Muscle layer of colon (tissue), 2 donors: ENCODE measurements around the gene NKX3-2.

Experiments used
- H3K27ac ChIP-seq: one replicate; pipeline ENCODE4 v1.7.0; 2013; ENCODE audit warnings: low read depth, mild to moderate bottlenecking, low read length, moderate library complexity
- H3K27me3 ChIP-seq, 2 donors: one replicate each; pipeline ENCODE4 v1.7.0; 2013; ENCODE audit warnings: low read length in 2 of 2, mild to moderate bottlenecking in 2 of 2; ENCODE audit not compliant: insufficient read depth in 2 of 2, control insufficient read depth in 1 of 2
- H3K36me3 ChIP-seq: one replicate; pipeline ENCODE4 v1.7.0; 2013; ENCODE audit warnings: mild to moderate bottlenecking, low read length; ENCODE audit not compliant: insufficient read depth
- H3K4me1 ChIP-seq: one replicate; pipeline ENCODE4 v1.7.0; 2013; ENCODE audit warnings: mild to moderate bottlenecking, low read length; ENCODE audit not compliant: insufficient read depth
- H3K4me3 ChIP-seq, 2 donors: one replicate each; pipeline ENCODE4 v1.7.0; 2013; ENCODE audit warnings: low read length in 2 of 2, low read depth in 1 of 2, mild to moderate bottlenecking in 1 of 2, moderate library complexity in 1 of 2
- H3K9ac ChIP-seq: one replicate; pipeline ENCODE4 v1.7.0; 2013; ENCODE audit warnings: low read length
- H3K9me3 ChIP-seq: one replicate; pipeline ENCODE4 v1.7.0; 2013; ENCODE audit warnings: mild to moderate bottlenecking, low read length
- donor health status: abdominal sarcoma.
- donor health status: Adenocarcinoma of cecum.

NKX3-2 gene

DNA sequence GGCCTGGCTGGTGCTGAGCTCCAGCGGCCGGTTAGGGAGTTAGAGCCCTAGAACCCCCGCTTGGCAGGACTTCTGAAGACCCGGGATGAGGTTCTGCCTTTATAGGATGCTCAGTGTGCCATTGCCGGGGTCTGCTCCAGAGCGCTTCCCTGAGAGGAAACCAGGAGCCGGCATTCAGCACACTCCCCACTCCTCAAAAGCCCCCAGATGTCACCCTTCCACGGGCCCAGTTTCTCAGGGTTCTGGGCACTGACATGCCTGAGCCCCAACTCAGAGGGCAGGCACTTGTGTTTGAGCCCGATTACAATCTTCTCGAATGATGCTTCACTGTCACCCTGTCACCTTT lies 6.5 kb downstream of the NKX3-2 start:
- Histone ChIP-seq H3K27me3 (peaks cover 0 to 10% of the 10 kb centered on the region in 2 donors), H3K36me3 (no peaks in the 10 kb centered on the region), H3K9me3 (no peaks in the 10 kb centered on the region), H3K27ac (peak overlapping the region; percentile 76), H3K9ac (no peak overlapping the region), H3K4me1 (peaks cover 15% of the 10 kb centered on the region), H3K4me3 (peak overlapping the region in 1 of 2 donors; percentile 92)

- Histone ChIP-seq H3K9ac (no peak overlapping the region), H3K4me1 (peaks cover 15% of the 10 kb centered on the region), H3K36me3 (no peaks in the 10 kb centered on the region), H3K27me3 (peaks cover 0 to 10% of the 10 kb centered on the region in 2 donors), H3K9me3 (no peaks in the 10 kb centered on the region), H3K4me3 (no peak overlapping the region), H3K27ac (peak overlapping the region; percentile 76)
Measured at GRCh38 chr4:13537011-13537831, 7.1 kb downstream of the NKX3-2 start.

- Histone ChIP-seq H3K27me3 (peaks cover 0 to 10% of the 10 kb centered on the region in 2 donors), H3K9ac (no peak overlapping the region), H3K9me3 (no peaks in the 10 kb centered on the region), H3K27ac (no peak overlapping the region), H3K4me1 (peaks cover 12% of the 10 kb centered on the region), H3K36me3 (no peaks in the 10 kb centered on the region), H3K4me3 (peak overlapping the region in 1 of 2 donors; percentile 42)
Measured at GRCh38 chr4:13536607-13537006, 7.7 kb downstream of the NKX3-2 start.

DNA sequence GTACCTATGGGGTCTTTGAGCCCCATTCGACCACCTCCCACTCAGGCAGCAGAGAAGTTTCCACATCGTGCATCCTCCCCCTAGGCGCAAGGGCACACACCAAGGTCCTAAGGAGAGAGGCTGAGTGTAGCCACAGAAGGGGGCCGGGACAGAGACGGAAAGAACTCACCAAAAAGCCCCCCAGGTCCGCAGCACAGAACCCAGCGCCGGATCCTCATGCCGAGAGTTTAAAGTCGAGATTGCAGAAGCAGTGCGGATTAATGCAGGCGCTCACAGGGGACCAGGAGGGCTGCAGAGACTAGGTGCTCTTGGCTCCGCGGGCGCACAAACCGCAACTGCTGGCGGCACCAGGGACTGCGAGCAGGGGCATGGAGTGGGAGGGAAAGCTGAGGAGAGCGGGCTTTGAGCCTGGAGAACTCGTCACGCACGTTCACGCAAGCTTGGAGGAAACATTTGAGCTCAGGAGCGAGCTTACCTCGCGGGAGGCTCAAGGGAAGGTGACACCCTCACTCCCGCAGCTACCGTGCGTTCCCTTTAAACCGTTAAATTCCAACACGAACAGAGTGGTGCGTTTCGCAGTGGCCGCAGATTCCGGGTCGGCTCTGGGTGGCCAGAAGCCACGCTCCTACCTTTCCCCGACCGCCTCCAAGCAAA lies 8.5 kb downstream of the NKX3-2 start:
- peak overlapping the region; percentile 63 for H3K27ac ChIP-seq
- H3K4me3 ChIP-seq, result peak overlapping the region; percentile 38 to 46
- H3K36me3 ChIP-seq, result no peaks in the 10 kb centered on the region
- no peak overlapping the region for H3K9ac ChIP-seq
- peaks cover 0 to 13% of the 10 kb centered on the region in 2 donors for H3K27me3 ChIP-seq
- H3K4me1 ChIP-seq, result peaks cover 5% of the 10 kb centered on the region
- no peaks in the 10 kb centered on the region for H3K9me3 ChIP-seq

- H3K9ac ChIP-seq, result no peak overlapping the region
- H3K27ac ChIP-seq, result no peak overlapping the region
- H3K4me3 ChIP-seq, result peak overlapping the region in 1 of 2 donors; percentile 38
- no peaks in the 10 kb centered on the region for H3K36me3 ChIP-seq
- no peaks in the 10 kb centered on the region for H3K9me3 ChIP-seq
- peaks cover 0 to 13% of the 10 kb centered on the region in 2 donors for H3K27me3 ChIP-seq
- no peaks in the 10 kb centered on the region for H3K4me1 ChIP-seq
Measured at GRCh38 chr4:13535118-13535517, 9.2 kb downstream of the NKX3-2 start.

DNA sequence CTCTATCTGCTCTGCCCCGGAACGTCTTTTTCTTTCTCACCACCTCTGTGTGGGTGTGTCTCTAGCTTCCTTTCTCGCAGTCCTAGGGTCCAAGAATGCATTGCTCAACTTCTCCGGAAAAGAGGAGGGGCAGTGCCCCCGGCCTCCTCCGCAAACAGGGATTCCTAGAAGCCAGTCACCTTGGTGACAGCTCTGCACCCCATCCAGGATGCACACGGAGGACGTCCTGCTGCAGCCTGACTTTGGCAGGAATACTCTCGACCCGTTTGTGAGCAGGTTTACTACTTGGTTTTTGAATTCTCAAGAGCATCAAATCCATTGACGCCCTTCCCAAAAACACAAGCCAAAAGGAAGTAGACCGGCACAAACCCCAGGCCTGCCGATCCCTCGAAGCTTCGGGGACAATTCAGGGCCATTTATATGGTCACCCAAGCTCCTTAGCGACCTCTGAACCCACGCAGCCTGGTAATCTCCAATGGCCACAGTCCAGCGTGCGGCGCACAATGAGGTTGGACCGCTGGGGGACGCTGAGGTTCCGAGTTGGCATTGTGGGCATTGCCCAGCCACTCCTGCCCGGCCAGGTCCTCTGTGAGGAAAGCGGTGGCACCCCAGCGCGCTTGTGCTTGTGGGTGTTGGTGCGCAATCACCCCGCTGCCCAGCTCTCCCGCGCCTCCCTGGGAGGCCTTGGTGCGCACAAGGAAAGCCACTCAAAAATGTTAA lies 9.8 kb downstream of the NKX3-2 start:
- H3K4me3 ChIP-seq, result no peak overlapping the region
- peak overlapping the region; percentile 52 for H3K27ac ChIP-seq
- H3K27me3 ChIP-seq, result peaks cover 0 to 9% of the 10 kb centered on the region in 2 donors
- H3K9me3 ChIP-seq, result no peaks in the 10 kb centered on the region
- no peak overlapping the region for H3K9ac ChIP-seq
- H3K36me3 ChIP-seq, result no peaks in the 10 kb centered on the region
- no peaks in the 10 kb centered on the region for H3K4me1 ChIP-seq

DNA sequence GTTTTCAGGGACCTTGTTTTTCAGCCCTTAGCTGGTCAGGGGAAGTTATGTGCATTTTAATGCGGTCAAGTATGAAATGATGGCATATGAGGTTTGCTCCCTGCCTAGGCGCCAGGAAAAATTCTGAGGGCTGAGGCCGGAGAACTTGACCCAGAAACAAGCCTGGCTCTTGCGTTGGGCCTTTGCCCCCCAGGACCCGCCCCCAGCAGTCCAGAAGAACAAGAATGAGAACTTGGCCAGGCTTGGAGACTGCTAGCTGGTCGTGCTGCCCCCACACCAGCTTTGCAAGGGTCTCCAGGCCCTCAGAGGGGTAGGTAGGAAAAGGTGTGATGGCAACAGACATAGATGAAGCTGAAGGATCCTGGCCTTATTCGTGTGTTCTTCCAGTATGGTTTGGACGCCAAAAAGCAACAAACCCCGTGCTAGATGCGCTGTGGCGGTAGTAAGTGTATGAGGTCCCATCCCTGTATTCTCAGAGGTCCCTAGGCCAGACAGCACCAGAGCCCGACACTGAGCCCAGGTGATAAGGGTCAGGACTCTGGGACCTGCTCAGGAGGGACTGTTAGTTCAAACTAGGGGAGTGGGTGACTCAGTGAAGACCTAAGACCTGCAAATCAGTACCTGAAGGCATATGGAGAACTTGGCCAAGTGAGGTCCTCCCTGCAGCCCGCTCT lies 10.5 kb downstream of the NKX3-2 start:
- no peak overlapping the region for H3K9ac ChIP-seq
- H3K4me3 ChIP-seq, result no peak overlapping the region
- H3K9me3 ChIP-seq, result no peaks in the 10 kb centered on the region
- H3K36me3 ChIP-seq, result no peaks in the 10 kb centered on the region
- H3K27ac ChIP-seq, result no peak overlapping the region
- peaks cover 0 to 12% of the 10 kb centered on the region in 2 donors for H3K27me3 ChIP-seq
- H3K4me1 ChIP-seq, result no peaks in the 10 kb centered on the region

- Histone ChIP-seq H3K27ac (no peak overlapping the region), H3K9me3 (no peaks in the 10 kb centered on the region), H3K4me1 (peaks cover 4% of the 10 kb centered on the region), H3K36me3 (no peaks in the 10 kb centered on the region), H3K4me3 (no peak overlapping the region), H3K9ac (no peak overlapping the region), H3K27me3 (peaks cover 11 to 23% of the 10 kb centered on the region in 2 donors)
Measured at GRCh38 chr4:13531625-13531998, 12.7 kb downstream of the NKX3-2 start.

DNA sequence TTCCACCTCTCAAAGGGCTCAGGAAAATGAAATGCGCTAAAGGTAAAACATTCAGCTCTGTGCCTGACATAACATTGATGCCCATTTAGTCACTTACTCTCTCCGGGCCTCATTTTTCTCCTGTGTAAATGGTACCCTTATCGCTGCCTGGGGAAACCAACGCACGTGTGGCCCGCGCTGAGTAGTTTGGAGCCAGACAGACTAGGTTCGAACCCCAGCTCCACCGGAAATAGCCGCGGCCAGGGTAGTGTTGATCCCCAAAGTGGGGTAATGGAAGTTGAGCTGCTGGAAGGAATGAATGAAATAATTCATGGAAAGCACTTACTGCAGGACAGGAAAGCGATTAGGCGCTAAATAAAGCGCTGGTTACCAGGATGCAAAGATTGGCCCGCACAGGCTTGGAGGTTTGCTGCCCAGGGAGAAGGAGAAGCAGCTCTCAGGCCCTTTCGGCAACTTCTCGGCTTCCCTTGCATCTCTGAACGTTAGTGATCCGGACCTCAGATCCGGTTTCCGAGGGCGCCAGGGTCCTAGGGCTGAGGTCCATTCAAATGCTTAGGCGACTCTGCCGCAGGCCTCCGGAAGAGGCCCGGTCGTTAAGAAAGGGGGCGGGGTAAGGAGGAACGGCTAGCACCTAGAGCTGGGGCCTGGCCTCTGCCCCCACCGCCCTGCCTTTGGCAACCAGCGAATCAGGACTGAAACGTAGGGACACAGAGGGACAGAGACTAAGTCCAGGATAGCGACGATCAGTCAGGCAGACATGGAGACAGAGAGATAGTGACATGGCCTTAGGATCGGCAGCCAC lies 13.3 kb downstream of the NKX3-2 start:
- Histone ChIP-seq H3K27me3 (peaks cover 11 to 26% of the 10 kb centered on the region in 2 donors), H3K4me3 (no peak overlapping the region), H3K27ac (no peak overlapping the region), H3K36me3 (no peaks in the 10 kb centered on the region), H3K4me1 (peaks cover 4% of the 10 kb centered on the region), H3K9ac (no peak overlapping the region), H3K9me3 (no peaks in the 10 kb centered on the region)

DNA sequence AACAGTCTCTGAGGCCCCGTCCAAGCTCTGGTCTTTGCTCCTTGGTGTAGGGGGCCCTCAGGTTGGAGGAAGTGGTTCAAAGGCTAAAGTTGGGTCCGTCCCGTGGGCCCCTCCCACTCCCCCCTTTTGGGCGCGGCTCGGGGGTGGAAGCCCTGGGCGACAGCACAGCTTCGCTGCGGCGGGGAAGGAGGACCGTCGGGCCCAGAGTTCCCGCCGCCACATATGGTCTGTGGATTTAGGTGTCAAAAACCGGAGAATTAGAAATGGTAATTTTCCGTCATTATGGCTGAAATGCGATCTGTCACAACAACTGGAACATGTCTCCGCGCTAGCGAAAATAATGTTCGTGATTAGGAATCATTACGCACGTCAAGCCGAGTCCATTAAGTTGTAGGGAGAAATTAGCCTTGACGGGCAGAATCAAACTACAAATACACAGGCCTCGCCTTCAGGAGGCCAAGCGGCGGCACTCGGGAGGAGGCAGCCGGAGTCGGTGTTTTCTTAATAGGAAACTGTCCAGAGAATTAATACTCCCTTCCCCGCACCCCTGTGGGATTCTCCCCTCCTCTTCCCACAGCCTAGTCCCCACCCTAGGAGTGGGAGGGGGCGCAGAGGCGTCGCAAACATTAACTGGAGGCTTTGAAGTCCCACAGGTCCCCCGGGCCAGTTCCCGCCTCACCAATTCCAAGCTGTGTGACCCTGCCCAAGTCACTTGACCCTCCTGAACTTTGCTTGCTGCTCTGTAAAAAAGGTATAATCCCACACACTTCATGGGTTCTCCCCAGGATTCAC lies 15.0 kb downstream of the NKX3-2 start:
- no peak overlapping the region for H3K9ac ChIP-seq
- peaks cover 20 to 36% of the 10 kb centered on the region in 2 donors for H3K27me3 ChIP-seq
- H3K4me1 ChIP-seq, result peaks cover 4% of the 10 kb centered on the region
- H3K9me3 ChIP-seq, result peaks cover 6% of the 10 kb centered on the region
- no peak overlapping the region for H3K27ac ChIP-seq
- no peaks in the 10 kb centered on the region for H3K36me3 ChIP-seq
- H3K4me3 ChIP-seq, result no peak overlapping the region
